ES-I3 (cell line): ENCODE data around the gene CEMIP2.

ENCODE experiments used
- H3K36me3 ChIP-seq: 2 replicates; pipeline ENCODE4 v1.6.1; 2013; ENCODE audit warnings: mild to moderate bottlenecking, low read length, control low read depth, moderate library complexity; ENCODE audit not compliant: insufficient read depth
- H3K4me1 ChIP-seq: 2 replicates; pipeline ENCODE4 v1.6.1; 2013; ENCODE audit warnings: mild to moderate bottlenecking, control low read depth, low read length; ENCODE audit not compliant: insufficient read depth
- H3K9ac ChIP-seq: 2 replicates; pipeline ENCODE4 v1.6.1; 2013; ENCODE audit warnings: low read depth, mild to moderate bottlenecking, low read length, moderate library complexity
- H3K9me3 ChIP-seq: 2 replicates; pipeline ENCODE4 v1.6.1; 2013; ENCODE audit warnings: mild to moderate bottlenecking, low read length, moderate library complexity; ENCODE audit not compliant: control insufficient read depth, insufficient read depth

The CEMIP2 gene

DNA sequence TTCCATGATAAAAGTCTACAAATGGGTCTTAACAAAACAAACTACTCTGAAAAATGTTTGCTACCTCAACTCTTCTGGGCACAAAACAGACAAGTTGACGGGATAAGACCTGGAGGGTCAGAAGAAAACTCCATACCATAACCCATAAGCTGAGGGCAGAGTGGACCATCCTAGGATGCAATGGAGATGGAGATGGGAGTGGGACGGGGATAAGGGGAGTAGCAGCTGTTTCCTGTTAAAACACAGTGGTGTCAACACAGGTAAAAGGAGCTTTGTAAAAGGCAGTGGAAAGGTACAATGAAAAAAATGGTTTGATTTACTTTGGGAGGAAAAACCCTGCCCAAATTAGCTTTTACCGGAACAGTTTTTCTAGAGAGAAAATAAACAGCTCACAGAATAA, 41.6 kb downstream of the CEMIP2 start:
- no peaks in the 10 kb centered on the region for H3K4me1 ChIP-seq
- peaks cover 3% of the 10 kb centered on the region; the same call in 1 of the 2 replicates for H3K36me3 ChIP-seq
- no peak overlapping the region for H3K9ac ChIP-seq
- H3K9me3 ChIP-seq, result no peaks in the 10 kb centered on the region

DNA sequence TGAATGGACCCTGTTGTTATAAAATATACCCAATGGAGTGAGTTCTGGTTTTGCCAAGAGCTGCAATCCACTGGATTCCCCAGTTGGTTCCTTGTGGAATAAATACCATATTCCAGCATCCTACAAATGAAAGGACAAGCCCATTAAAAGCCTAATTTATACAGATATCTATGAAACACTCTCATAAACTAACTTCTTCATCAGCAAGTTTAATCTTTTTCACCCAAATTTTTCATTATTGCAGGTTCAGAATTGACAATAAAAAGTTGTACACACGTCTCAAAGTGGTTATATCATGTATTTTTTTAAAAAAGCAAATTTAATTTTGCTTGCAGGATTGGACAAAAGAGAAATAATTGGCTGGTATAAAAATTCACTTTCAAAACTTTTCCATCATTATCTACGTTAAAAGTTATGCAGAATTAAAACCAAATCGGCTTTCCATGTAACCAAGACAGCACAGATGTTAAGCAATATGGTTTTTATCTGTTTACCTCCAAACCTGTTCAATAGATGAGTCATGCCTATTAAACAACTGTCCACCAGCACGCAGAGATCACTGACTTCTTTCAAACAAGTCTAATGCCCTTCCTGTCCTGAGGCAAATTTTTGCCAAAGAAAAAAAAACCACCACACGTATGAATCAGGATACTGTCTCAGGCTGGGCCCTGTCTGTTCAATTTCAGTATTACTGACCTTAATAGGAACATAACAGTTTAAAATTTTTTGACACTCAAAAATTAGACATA, 42.5 kb downstream of the CEMIP2 start:
- Histone ChIP-seq H3K36me3 (peaks cover 3% of the 10 kb centered on the region; the same call in 1 of the 2 replicates), H3K9ac (no peak overlapping the region), H3K4me1 (no peaks in the 10 kb centered on the region), H3K9me3 (no peaks in the 10 kb centered on the region)

DNA sequence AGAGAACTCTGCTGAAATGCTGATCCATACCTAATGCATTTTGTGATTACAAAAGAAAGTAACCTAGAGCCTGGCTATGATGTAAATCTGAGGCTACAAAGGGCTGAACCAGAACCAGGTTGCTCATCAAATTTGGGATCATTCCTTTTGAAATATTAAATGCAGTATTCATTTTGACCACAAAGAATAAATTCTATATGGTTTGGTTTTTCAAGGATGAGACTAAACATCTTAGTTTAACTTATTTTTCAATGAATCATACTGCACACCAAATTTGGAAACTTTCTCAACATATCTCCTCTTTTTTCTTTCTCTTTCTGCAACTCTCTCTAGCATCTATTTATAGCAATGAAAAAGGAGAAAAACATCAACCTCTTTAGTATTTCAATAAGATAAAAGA, 46.5 kb downstream of the CEMIP2 start:
- Histone ChIP-seq H3K9me3 (no peaks in the 10 kb centered on the region), H3K36me3 (peaks cover 3% of the 10 kb centered on the region; the same call in 1 of the 2 replicates), H3K9ac (no peak overlapping the region), H3K4me1 (no peaks in the 10 kb centered on the region)

DNA sequence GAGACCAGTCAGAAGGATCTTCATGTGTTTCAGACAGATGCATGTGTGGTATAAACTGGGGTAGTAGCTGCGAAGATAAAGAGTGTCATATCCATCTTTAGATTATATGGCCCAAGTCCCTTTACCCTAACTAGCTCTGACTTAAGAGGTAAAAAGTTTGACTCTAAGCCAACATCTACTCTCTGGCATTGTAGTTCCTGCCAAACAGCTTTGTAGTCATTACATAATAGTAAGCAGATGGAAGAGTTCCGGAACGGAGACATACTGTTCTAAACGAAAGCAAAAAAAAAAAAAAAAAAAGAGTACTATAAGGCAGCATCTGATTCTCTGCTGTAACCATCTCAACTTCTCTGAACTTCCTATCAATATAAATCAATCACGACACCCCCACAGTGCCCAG, 48.8 kb downstream of the CEMIP2 start:
- no peaks in the 10 kb centered on the region for H3K4me1 ChIP-seq
- H3K36me3 ChIP-seq, result no peaks in the 10 kb centered on the region; the same call in 1 of the 2 replicates

DNA sequence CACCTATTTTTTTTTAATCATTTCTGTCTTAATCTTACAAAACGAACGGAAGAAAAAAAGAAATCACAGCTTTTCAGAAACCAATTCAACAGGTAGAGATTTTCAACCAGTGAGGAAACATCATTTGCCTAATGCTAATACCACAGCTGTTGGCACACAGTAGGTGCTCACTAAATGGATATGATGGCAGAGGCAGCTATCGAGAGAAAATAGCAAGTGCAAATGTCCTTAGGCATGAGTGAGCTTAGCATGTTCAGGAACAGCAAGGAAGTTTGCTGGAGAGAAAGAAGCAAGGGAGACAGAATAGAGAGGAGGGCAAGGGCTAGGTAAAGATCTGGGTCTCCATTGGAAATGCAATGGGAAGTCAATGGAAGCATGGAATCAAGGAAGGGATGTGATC, 49.2 kb downstream of the CEMIP2 start:
- Histone ChIP-seq H3K9me3 (no peaks in the 10 kb centered on the region), H3K36me3 (no peaks in the 10 kb centered on the region; the same call in 1 of the 2 replicates), H3K9ac (no peak overlapping the region), H3K4me1 (no peaks in the 10 kb centered on the region)

More for the DNA sequence above, 48.8 kb downstream of the CEMIP2 start:
- Histone ChIP-seq H3K9me3 (no peaks in the 10 kb centered on the region), H3K9ac (no peak overlapping the region)

DNA sequence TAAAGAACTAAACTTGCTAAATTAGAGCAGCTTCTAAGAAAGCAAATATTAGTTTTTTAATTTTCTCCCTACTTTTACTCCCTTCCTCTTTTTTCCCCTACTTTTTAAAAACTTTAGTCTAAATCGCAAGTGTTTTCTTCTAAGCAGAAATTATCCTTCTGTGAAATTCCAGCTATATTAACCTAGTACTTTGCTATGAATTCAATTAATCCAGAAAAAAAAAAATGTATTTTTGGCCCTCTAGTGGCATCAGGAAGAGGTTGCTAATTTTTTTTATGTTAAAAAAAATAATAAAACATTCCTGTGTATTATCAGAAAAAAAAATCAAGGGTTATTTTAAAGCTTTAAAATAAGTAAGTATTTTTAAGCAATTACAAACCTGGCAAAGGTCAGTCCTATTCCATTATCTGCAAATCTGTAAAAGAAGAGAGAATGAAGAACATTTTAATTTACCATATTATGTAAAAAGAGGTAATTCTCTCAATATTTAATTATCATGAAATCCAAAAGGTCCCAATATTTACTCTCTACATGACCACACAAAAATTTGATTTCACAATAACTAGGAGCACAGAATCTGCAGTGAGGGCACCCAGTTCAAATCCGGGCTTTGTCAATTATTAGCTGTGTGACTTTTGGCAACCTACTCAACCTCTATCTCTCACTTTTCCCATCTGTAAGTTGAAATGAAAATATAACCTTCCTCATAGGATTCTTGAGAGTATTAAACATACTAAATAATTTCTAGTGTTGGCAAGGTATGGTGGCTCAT, 52.0 kb downstream of the CEMIP2 start:
- Histone ChIP-seq H3K9ac (no peak overlapping the region), H3K4me1 (no peaks in the 10 kb centered on the region), H3K9me3 (no peaks in the 10 kb centered on the region), H3K36me3 (peaks cover 3% of the 10 kb centered on the region)

DNA sequence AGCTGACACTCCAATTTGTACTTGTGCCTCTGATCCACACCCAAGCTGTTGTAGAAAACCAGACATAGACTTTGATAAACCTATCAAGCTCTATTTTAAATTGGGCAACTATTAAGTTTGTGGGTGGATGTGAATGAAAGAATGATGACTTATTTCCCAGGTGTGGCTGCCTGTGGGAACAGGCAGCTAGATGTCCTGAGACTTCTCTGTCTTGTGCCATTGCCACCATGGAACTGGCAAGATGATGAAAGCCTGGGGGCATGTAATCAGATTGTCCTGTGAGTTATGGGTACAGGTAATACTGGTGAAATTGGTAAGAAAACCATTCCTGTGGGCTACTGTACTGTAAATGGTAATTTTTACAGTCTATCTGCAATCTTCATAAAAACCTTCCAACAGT, 57.5 kb downstream of the CEMIP2 start:
- H3K36me3 ChIP-seq, result peaks cover 7% of the 10 kb centered on the region
- H3K4me1 ChIP-seq, result no peaks in the 10 kb centered on the region
- H3K9me3 ChIP-seq, result no peaks in the 10 kb centered on the region
- no peak overlapping the region for H3K9ac ChIP-seq

DNA sequence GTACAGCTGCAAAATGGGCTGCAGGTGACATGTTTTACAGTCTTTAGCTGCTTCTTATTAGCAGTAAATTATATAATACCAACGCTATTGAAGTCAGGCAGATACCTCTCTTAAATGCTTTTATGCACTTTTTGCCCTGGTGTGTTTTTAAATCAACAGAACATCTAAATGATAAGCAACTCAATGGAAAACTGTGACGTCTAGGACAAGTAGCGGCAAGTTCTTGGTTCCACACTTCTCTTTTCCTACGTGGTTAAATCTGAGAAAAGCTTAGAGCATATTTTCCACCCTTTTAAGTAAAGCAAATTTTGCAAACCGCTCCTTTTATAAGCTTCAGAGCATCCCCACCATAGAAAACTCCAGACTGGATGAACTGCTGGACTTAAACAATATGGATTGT, 58.1 kb downstream of the CEMIP2 start:
- Histone ChIP-seq H3K36me3 (peaks cover 7% of the 10 kb centered on the region), H3K4me1 (no peaks in the 10 kb centered on the region), H3K9ac (no peak overlapping the region), H3K9me3 (no peaks in the 10 kb centered on the region)

DNA sequence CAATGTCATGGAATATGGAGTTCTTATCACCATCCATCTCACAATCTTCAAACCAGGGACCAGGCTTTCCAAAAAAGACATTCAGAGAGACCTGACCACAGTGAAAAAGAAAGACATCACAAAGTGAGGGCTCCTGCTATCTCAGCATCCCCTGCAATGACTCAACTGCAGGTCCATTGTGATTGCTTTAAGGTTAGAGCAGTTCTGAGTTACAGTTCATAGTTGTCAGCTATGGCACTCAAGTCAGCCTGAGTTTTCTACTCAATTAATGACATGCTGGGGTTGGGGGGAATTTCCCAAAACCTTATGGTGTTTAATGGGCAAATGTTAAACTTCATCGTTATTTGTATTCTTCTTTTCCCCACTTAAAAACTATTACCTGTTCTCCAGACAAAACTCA, 58.9 kb downstream of the CEMIP2 start:
- Histone ChIP-seq H3K36me3 (peaks cover 10% of the 10 kb centered on the region), H3K4me1 (no peaks in the 10 kb centered on the region), H3K9ac (no peak overlapping the region), H3K9me3 (no peaks in the 10 kb centered on the region)

DNA sequence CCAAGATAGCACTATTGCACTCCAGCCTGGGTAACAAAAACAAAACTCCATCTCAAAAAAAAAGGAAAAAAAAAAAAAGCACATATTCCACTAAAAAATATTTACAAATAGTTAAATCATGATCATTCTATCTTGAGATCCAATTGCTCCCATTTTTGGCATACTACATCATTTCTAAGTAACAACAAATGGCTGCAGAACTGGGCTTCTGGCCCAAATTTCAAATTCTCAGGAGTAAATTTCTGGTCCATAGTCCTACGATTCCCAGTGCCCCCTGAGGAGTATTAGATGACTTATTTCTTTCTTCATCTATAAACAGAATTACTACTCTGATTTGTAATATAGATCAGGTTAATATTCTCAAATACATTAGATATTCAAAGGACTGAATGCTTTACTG, 62.1 kb downstream of the CEMIP2 start:
- H3K4me1 ChIP-seq, result no peaks in the 10 kb centered on the region
- H3K9ac ChIP-seq, result no peak overlapping the region
- no peaks in the 10 kb centered on the region for H3K9me3 ChIP-seq
- H3K36me3 ChIP-seq, result peaks cover 7% of the 10 kb centered on the region

DNA sequence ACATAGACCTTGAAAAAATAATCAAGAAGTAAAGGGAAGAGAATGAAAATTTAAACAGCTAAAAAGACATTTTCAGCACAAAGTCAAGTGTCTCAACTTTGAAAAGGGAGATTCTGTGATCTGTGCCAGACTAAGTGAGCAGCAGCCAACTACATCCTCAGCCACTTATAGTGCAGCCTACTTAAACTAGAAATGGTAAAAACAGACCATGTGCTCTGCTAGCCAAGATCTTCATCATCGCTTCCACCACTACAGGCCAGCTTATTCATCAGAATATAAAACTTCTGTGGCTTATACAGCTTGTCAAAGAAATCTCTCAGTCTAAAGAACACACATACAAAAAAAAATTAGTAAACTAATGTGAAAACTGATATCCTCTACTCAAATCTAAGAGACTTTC, 63.5 kb downstream of the CEMIP2 start:
- peaks cover 3% of the 10 kb centered on the region for H3K36me3 ChIP-seq
- no peaks in the 10 kb centered on the region for H3K4me1 ChIP-seq
- H3K9me3 ChIP-seq, result no peaks in the 10 kb centered on the region
- H3K9ac ChIP-seq, result no peak overlapping the region

DNA sequence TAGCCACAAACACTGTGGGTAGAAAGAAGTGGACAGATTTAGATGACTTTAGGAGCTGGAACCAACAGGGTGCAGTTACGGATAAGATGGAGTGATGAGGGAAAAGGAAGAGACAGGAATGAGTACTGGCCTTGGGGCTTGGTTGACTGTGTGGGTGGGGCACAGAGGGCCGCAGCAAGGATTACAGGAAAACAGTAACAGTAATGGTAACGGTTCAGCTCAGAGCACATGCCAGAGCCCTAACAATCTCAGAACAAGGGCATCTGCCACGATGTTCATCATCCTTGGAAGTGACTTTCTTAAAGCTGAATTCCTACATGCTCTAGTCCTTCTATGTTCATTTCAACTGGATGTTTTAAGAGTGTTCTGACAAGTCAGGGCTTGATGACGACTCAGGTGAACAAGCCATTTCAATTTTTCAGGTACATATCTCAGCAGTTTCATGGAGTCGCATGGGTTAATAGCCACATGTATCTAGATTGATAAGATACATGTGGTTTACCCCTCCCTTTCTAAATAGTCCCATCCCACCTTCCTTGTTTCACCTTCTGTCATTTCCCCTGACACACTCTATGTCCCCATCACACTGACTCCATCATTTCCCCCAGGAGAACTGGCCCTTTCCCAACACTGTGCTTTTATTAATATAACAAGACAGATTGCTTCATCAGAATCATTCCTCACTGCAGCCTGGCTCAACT, 65.0 kb downstream of the CEMIP2 start:
- Histone ChIP-seq H3K9ac (no peak overlapping the region), H3K36me3 (peaks cover 3% of the 10 kb centered on the region), H3K9me3 (no peaks in the 10 kb centered on the region), H3K4me1 (no peaks in the 10 kb centered on the region)

DNA sequence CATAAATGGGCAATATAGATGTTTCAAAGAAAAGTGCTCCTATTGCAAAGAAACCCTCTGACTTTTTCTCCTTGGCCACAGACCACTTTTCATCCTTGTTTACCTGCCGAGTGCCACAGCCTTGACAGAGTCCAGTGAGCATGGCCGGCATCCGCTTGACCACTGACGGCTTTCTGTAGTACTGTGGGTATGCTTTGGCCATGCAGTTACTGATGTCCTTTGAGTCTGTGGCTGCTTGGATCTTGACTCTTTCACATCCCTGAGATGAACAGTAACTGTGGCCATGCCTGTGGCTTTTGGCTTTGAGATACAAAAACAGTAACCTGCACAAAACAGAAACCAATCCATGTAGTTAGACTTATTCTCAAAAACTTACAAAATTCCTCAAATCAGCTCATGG, 70.4 kb downstream of the CEMIP2 start:
- Histone ChIP-seq H3K9ac (no peak overlapping the region), H3K4me1 (no peaks in the 10 kb centered on the region), H3K9me3 (no peaks in the 10 kb centered on the region), H3K36me3 (peaks cover 9% of the 10 kb centered on the region)

DNA sequence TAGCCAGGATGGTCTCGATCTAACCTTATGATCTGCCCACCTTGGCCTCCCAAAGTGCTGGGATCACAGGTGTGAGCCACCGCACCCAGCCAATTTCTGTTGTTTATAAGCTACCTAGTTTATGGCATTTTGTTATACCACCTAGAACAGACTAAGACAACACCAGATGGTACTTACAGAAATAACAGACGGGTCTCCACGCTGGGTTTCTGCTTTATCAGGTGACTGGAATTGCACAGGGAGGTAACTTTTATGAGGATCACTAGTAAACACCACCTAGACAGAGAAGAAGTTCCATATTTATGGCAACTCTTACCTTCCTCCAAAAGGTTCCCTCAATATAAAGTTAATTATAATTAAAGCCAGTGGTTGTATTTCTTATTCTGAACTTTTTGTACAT, 74.0 kb downstream of the CEMIP2 start:
- H3K9me3 ChIP-seq, result no peaks in the 10 kb centered on the region
- H3K9ac ChIP-seq, result no peak overlapping the region
- H3K4me1 ChIP-seq, result no peaks in the 10 kb centered on the region
- H3K36me3 ChIP-seq, result peaks cover 9% of the 10 kb centered on the region; the same call in 1 of the 2 replicates
